GM23338 (cell line): ENCODE results near the gene ZC3H7A. TPM values are rescaled to one million over a fixed set of nuclear protein-coding genes. Genes with fewer than 3 reads are reported as not detected.

Source experiments
- ATAC-seq: fragments of 200-7000 bp; cut with Tn5 transposase; 3 replicates; pipeline ENCODE4 v1.9.1; 2020
- DNase-seq: peaks from one replicate; pipeline ENCODE4 v3.0.0-alpha.2; 2015; ENCODE audit warnings: low spot score
- H2AFZ ChIP-seq: fragments of 200-600 bp; sonication (generic); 2 replicates; pipeline ENCODE4 v1.8.0; 2016; ENCODE audit warnings: antibody characterized with exemption, mild to moderate bottlenecking, moderate library complexity
- H3F3A ChIP-seq: fragments of 200-600 bp; sonication (generic); replicated peaks from 2 replicates; pipeline ENCODE4 v1.8.0; 2017; ENCODE audit warnings: antibody characterized with exemption, mixed run types, low read depth
- H3K27ac ChIP-seq: fragments of 200-600 bp; sonication (generic); 2 replicates; pipeline ENCODE4 v1.6.1; 2016; ENCODE audit warnings: low read depth
- H3K27me3 ChIP-seq: fragments of 200-600 bp; sonication (generic); 2 replicates; pipeline ENCODE4 v1.8.0; 2016; ENCODE audit warnings: mild to moderate bottlenecking, mixed run types, moderate library complexity; ENCODE audit not compliant: insufficient read depth
- H3K36me3 ChIP-seq: fragments of 200-600 bp; sonication (generic); 2 replicates; pipeline ENCODE4 v1.8.0; 2016; ENCODE audit warnings: mild to moderate bottlenecking; ENCODE audit not compliant: insufficient read depth
- H3K4me1 ChIP-seq: fragments of 200-600 bp; sonication (generic); 2 replicates; pipeline ENCODE4 v1.8.0; 2016; ENCODE audit warnings: mild to moderate bottlenecking, moderate library complexity; ENCODE audit not compliant: insufficient read depth
- H3K4me2 ChIP-seq: fragments of 200-600 bp; sonication (generic); 2 replicates; pipeline ENCODE4 v1.7.1; 2017; ENCODE audit warnings: mixed run types
- H3K4me3 ChIP-seq: fragments of 200-600 bp; sonication (generic); 2 replicates; pipeline ENCODE4 v1.6.1; 2016; ENCODE audit warnings: mixed run types
- H3K79me2 ChIP-seq: fragments of 200-600 bp; sonication (generic); replicated peaks from 2 replicates; pipeline ENCODE4 v1.8.0; 2017; ENCODE audit warnings: mild to moderate bottlenecking; ENCODE audit not compliant: insufficient read depth
- H3K9me2 ChIP-seq: fragments of 200-600 bp; sonication (generic); 2 replicates; pipeline ENCODE4 v1.8.0; 2017; ENCODE audit not compliant: insufficient read depth
- H4K20me1 ChIP-seq: fragments of 200-600 bp; sonication (generic); replicated peaks from 2 replicates; pipeline ENCODE4 v1.8.0; 2017; ENCODE audit warnings: mild to moderate bottlenecking; ENCODE audit not compliant: insufficient read depth
- H3K27ac Mint-ChIP-seq: 2 replicates; pipeline ENCODE4 v1.8.0; 2020; ENCODE audit warnings: inconsistent platforms, mild to moderate bottlenecking, moderate library complexity, mixed read lengths
- H3K27me3 Mint-ChIP-seq: 3 replicates; pipeline ENCODE4 v1.8.0; 2022; ENCODE audit warnings: low read depth, mild to moderate bottlenecking, moderate library complexity, mixed read lengths, inconsistent platforms; ENCODE audit not compliant: insufficient read depth, poor library complexity
- H3K36me3 Mint-ChIP-seq: 3 replicates; pipeline ENCODE4 v1.8.0; 2021; ENCODE audit warnings: low read depth, mild to moderate bottlenecking, inconsistent platforms, moderate library complexity, mixed read lengths
- H3K4me1 Mint-ChIP-seq: 3 replicates; pipeline ENCODE4 v1.8.0; 2020; ENCODE audit warnings: mild to moderate bottlenecking, inconsistent platforms, mixed read lengths
- H3K4me3 Mint-ChIP-seq: 3 replicates; pipeline ENCODE4 v1.8.0; 2021; ENCODE audit warnings: moderate library complexity, mild to moderate bottlenecking, inconsistent platforms, mixed read lengths
- H3K9me3 Mint-ChIP-seq: 3 replicates; pipeline ENCODE4 v1.8.0; 2020; ENCODE audit warnings: moderate library complexity, mild to moderate bottlenecking, inconsistent platforms, mixed read lengths
- EZH2 ChIP-seq: fragments of 200-600 bp; sonication (generic); IDR thresholded peaks from one replicate; pipeline ENCODE4 v1.8.0; 2017; ENCODE audit warnings: antibody characterized with exemption, mild to moderate bottlenecking, low read depth; ENCODE audit not compliant: unreplicated experiment
- EZH2phosphoT487 ChIP-seq: fragments of 200-600 bp; sonication (generic); IDR thresholded peaks from one replicate; pipeline ENCODE4 v1.8.1; 2018; ENCODE audit warnings: antibody characterized with exemption; ENCODE audit not compliant: unreplicated experiment
- JUNB ChIP-seq: IDR thresholded peaks from one replicate; pipeline ENCODE4 v1.6.1; 2016; ENCODE audit warnings: antibody characterized with exemption; ENCODE audit not compliant: unreplicated experiment
- POLR2AphosphoS5 ChIP-seq: IDR thresholded peaks from 2 replicates; pipeline ENCODE4 v1.6.1; 2016; ENCODE audit warnings: antibody characterized with exemption, low read depth
- STAT1 ChIP-seq: IDR thresholded peaks from one replicate; pipeline ENCODE4 v1.6.1; 2016; ENCODE audit warnings: antibody characterized with exemption; ENCODE audit not compliant: unreplicated experiment
- ZNF114 ChIP-seq: fragments of 250-450 bp; sonication (Bioruptor Pico); IDR thresholded peaks from 2 replicates; pipeline ENCODE4 v1.5.0; 2020; ENCODE audit warnings: mild to moderate bottlenecking, moderate library complexity
- polyA plus RNA-seq: library from polyadenylated mRNA; unstranded; fragments of >200 nt; fragmentation: Nextera tagmentation; extraction: Ambion mirVana; gene quantifications from 2 replicates; pipeline ENCODE4 v1.2.1, GENCODE V29; 2016
- total RNA-seq: library from RNA; depleted of rRNA; stranded (reverse); fragments of >200 nt; shearing (Covaris generic); gene quantifications from 2 replicates; pipeline ENCODE4 v1.2.3, GENCODE V29; 2014
- TF ChIP-seq, protein P1 (sequence below): IDR thresholded peaks from one replicate; pipeline ENCODE4 v1.6.1; 2018; ENCODE audit warnings: antibody characterized with exemption; ENCODE audit not compliant: unreplicated experiment
- TF ChIP-seq, protein P2 (sequence below), 2 experiments: fragments of 200-600 bp in 1 of 2; sonication (generic) in 1 of 2; conservative IDR thresholded peaks; 2 replicates each; pipeline versions ENCODE4 v1.5.1 to v1.6.1; 2016 to 2017; ENCODE audit warnings: antibody characterized with exemption in 2 of 2, low read depth in 2 of 2, mild to moderate bottlenecking in 2 of 2, moderate library complexity in 1 of 2
- TF ChIP-seq, protein P3 (sequence below): fragments of 250-450 bp; sonication (Bioruptor Pico); IDR thresholded peaks from 2 replicates; pipeline ENCODE4 v1.5.0; 2020; ENCODE audit warnings: mild to moderate bottlenecking, moderate library complexity

Gene ZC3H7A
- total and polyA plus RNA-seq, 2 experiments from 2014 or later = 32.7 to 42.2 TPM

DNA sequence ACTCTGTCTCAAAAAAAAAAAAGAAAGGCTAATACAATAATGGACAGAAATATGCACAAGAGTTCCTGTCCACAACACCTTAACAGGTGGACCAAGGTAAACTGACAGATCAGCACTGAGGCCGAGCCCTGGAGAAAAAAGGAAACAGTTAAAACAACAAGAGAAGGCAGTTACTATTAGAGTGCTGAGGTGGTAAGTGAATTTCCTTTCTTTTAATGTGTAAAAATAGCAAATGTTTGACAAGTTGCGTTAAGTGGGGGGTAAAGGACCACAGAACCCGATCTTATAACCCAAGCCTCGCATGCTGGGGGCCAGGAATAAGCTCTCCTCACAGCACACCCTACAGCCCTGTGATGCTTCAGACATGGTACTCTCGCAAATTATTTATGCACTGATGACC is 79.2 kb downstream of the ZC3H7A start (continued):
- TF ChIP-seq, protein P1, sequence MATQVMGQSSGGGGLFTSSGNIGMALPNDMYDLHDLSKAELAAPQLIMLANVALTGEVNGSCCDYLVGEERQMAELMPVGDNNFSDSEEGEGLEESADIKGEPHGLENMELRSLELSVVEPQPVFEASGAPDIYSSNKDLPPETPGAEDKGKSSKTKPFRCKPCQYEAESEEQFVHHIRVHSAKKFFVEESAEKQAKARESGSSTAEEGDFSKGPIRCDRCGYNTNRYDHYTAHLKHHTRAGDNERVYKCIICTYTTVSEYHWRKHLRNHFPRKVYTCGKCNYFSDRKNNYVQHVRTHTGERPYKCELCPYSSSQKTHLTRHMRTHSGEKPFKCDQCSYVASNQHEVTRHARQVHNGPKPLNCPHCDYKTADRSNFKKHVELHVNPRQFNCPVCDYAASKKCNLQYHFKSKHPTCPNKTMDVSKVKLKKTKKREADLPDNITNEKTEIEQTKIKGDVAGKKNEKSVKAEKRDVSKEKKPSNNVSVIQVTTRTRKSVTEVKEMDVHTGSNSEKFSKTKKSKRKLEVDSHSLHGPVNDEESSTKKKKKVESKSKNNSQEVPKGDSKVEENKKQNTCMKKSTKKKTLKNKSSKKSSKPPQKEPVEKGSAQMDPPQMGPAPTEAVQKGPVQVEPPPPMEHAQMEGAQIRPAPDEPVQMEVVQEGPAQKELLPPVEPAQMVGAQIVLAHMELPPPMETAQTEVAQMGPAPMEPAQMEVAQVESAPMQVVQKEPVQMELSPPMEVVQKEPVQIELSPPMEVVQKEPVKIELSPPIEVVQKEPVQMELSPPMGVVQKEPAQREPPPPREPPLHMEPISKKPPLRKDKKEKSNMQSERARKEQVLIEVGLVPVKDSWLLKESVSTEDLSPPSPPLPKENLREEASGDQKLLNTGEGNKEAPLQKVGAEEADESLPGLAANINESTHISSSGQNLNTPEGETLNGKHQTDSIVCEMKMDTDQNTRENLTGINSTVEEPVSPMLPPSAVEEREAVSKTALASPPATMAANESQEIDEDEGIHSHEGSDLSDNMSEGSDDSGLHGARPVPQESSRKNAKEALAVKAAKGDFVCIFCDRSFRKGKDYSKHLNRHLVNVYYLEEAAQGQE = no peak
- TF ChIP-seq, protein P2, sequence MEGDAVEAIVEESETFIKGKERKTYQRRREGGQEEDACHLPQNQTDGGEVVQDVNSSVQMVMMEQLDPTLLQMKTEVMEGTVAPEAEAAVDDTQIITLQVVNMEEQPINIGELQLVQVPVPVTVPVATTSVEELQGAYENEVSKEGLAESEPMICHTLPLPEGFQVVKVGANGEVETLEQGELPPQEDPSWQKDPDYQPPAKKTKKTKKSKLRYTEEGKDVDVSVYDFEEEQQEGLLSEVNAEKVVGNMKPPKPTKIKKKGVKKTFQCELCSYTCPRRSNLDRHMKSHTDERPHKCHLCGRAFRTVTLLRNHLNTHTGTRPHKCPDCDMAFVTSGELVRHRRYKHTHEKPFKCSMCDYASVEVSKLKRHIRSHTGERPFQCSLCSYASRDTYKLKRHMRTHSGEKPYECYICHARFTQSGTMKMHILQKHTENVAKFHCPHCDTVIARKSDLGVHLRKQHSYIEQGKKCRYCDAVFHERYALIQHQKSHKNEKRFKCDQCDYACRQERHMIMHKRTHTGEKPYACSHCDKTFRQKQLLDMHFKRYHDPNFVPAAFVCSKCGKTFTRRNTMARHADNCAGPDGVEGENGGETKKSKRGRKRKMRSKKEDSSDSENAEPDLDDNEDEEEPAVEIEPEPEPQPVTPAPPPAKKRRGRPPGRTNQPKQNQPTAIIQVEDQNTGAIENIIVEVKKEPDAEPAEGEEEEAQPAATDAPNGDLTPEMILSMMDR (conservative IDR thresholded peaks at IDR 0.05; ENCODE audit: low read depth in 2 of 2) = no peak
- no peak for TF ChIP-seq ZNF114 (CRISPR knock-in tag)
- TF ChIP-seq JUNB = no peak

DNA sequence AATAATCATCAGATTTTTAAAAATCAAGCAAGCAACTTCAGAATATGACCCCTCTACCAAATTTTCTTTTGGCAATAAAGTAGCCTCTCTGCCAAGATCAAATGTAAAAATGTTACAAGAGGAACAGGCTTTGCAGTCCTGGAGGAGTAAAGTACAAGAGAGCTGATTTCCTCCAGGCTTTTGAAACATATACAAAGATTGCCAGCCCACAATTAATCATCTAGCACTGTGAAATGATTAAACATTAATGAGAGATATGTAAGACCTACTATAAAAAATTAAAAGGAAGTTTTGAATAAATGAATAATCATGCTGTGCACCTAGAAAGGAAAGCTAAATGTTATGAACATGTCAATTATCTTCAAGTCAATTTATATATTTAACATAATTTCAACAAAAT is 80.7 kb downstream of the ZC3H7A start:
- H4K20me1 ChIP-seq = no peaks in the 10 kb centered on the region
- H3K36me3 Mint-ChIP-seq = peaks cover 6% of the 10 kb centered on the region; the same call in 2 of the 3 replicates
- TF ChIP-seq STAT1 (no peak), EZH2 (no peak), POLR2AphosphoS5 (no peak), JUNB (no peak), EZH2phosphoT487 (no peak), ZNF114 (CRISPR knock-in tag) (no peak)
- TF ChIP-seq, protein P3, sequence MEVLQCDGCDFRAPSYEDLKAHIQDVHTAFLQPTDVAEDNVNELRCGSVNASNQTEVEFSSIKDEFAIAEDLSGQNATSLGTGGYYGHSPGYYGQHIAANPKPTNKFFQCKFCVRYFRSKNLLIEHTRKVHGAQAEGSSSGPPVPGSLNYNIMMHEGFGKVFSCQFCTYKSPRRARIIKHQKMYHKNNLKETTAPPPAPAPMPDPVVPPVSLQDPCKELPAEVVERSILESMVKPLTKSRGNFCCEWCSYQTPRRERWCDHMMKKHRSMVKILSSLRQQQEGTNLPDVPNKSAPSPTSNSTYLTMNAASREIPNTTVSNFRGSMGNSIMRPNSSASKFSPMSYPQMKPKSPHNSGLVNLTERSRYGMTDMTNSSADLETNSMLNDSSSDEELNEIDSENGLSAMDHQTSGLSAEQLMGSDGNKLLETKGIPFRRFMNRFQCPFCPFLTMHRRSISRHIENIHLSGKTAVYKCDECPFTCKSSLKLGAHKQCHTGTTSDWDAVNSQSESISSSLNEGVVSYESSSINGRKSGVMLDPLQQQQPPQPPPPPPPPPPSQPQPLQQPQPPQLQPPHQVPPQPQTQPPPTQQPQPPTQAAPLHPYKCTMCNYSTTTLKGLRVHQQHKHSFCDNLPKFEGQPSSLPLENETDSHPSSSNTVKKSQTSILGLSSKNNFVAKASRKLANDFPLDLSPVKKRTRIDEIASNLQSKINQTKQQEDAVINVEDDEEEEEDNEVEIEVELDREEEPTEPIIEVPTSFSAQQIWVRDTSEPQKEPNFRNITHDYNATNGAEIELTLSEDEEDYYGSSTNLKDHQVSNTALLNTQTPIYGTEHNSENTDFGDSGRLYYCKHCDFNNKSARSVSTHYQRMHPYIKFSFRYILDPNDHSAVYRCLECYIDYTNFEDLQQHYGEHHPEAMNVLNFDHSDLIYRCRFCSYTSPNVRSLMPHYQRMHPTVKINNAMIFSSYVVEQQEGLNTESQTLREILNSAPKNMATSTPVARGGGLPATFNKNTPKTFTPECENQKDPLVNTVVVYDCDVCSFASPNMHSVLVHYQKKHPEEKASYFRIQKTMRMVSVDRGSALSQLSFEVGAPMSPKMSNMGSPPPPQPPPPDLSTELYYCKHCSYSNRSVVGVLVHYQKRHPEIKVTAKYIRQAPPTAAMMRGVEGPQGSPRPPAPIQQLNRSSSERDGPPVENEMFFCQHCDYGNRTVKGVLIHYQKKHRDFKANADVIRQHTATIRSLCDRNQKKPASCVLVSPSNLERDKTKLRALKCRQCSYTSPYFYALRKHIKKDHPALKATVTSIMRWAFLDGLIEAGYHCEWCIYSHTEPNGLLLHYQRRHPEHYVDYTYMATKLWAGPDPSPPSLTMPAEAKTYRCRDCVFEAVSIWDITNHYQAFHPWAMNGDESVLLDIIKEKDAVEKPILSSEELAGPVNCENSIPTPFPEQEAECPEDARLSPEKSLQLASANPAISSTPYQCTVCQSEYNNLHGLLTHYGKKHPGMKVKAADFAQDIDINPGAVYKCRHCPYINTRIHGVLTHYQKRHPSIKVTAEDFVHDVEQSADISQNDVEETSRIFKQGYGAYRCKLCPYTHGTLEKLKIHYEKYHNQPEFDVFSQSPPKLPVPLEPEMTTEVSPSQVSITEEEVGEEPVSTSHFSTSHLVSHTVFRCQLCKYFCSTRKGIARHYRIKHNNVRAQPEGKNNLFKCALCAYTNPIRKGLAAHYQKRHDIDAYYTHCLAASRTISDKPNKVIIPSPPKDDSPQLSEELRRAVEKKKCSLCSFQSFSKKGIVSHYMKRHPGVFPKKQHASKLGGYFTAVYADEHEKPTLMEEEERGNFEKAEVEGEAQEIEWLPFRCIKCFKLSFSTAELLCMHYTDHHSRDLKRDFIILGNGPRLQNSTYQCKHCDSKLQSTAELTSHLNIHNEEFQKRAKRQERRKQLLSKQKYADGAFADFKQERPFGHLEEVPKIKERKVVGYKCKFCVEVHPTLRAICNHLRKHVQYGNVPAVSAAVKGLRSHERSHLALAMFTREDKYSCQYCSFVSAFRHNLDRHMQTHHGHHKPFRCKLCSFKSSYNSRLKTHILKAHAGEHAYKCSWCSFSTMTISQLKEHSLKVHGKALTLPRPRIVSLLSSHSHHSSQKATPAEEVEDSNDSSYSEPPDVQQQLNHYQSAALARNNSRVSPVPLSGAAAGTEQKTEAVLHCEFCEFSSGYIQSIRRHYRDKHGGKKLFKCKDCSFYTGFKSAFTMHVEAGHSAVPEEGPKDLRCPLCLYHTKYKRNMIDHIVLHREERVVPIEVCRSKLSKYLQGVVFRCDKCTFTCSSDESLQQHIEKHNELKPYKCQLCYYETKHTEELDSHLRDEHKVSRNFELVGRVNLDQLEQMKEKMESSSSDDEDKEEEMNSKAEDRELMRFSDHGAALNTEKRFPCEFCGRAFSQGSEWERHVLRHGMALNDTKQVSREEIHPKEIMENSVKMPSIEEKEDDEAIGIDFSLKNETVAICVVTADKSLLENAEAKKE = no peak
- TF ChIP-seq, protein P1 = no peak

More for the DNA sequence above, 80.7 kb downstream of the ZC3H7A start:
- Mint-ChIP-seq H3K4me3 (no peak overlapping the region), H3K27me3 (no peaks in the 10 kb centered on the region), H3K4me1 (peaks cover 8% of the 10 kb centered on the region; the same call in 2 of the 3 replicates), H3K27ac (no peak overlapping the region), H3K9me3 (no peaks in the 10 kb centered on the region)
- Histone ChIP-seq H3K27ac (no peak overlapping the region), H3K27me3 (no peaks in the 10 kb centered on the region), H3K36me3 (0 out of 2 replicates have a peak, but pooled peaks cover 3% of the 10 kb centered on the region), H3K4me2 (no peak overlapping the region), H3K4me1 (0 out of 2 replicates have a peak, but pooled peaks cover 7% of the 10 kb centered on the region), H2AFZ (no peak overlapping the region), H3K4me3 (no peak overlapping the region), H3K9me2 (no peaks in the 10 kb centered on the region), H3K79me2 (no peaks in the 10 kb centered on the region), H3F3A (no peaks in the 10 kb centered on the region)
- ATAC-seq = no peak
- DNase-seq = no peak
